ENCODE results near the gene ANKS1A.

The ANKS1A gene

DNA sequence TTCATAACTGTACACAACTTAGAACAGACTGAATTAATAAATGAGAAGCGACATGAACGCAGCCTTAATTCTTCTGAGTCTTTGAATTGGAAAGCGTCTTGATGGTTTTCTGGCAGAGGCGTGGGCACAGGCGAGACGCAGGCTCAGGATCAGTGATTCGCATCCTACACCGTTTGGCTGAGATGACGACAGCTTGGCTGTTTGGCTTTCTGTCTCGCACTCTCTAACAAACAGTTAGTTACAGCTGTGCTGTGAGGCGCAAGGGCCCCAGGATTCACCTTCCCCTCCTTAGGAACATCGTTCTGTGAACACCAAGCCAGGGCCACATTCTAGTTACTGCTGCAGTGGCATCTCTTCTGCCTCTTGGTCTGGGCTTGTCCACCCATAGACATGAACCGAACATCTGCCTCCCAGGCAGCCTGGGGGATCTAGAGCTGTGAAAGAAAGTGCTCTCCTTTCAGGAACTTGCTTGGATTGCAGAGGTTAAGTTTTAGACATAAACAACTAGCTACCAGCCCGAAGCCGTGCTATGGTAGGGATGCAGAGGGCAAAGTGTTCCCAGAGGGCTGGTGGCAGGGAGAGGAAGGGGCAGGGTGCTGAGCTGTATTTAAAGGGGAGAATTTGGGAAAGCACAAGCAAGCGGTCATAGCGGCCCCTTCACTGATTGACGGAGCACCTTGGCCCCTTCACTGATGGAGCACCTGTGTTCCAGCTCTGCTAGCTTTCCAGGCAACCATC lies 202.5 kb downstream of the ANKS1A start:
- Histone ChIP-seq H3K9ac (no peak overlapping the region), H3K27ac (peak overlapping the region; percentile 85), H3K4me1 (ENCODE audit: low read depth, poor library complexity, severe bottlenecking) (peaks cover 31% of the 10 kb centered on the region), H3K27me3 (ENCODE audit: insufficient read depth, low read depth) (no peaks in the 10 kb centered on the region), H3K36me3 (ENCODE audit: insufficient read depth) (no peaks in the 10 kb centered on the region), H2AFZ (ENCODE audit: low read depth) (no peak overlapping the region), H4K20me1 (ENCODE audit: insufficient read depth) (no peaks in the 10 kb centered on the region), H3K4me2 (peak overlapping the region; percentile 77), H3K4me3 (IDR thresholded peaks at IDR 0.05; ENCODE audit: insufficient read depth, low read depth, low read length) (no peak overlapping the region), H3K79me2 (ENCODE audit: insufficient read depth, low read depth) (no peaks in the 10 kb centered on the region)
- TF ChIP-seq, protein P1, sequence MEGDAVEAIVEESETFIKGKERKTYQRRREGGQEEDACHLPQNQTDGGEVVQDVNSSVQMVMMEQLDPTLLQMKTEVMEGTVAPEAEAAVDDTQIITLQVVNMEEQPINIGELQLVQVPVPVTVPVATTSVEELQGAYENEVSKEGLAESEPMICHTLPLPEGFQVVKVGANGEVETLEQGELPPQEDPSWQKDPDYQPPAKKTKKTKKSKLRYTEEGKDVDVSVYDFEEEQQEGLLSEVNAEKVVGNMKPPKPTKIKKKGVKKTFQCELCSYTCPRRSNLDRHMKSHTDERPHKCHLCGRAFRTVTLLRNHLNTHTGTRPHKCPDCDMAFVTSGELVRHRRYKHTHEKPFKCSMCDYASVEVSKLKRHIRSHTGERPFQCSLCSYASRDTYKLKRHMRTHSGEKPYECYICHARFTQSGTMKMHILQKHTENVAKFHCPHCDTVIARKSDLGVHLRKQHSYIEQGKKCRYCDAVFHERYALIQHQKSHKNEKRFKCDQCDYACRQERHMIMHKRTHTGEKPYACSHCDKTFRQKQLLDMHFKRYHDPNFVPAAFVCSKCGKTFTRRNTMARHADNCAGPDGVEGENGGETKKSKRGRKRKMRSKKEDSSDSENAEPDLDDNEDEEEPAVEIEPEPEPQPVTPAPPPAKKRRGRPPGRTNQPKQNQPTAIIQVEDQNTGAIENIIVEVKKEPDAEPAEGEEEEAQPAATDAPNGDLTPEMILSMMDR (conservative IDR thresholded peaks at IDR 0.05; ENCODE audit: low read depth, low read length) = no peak

DNA sequence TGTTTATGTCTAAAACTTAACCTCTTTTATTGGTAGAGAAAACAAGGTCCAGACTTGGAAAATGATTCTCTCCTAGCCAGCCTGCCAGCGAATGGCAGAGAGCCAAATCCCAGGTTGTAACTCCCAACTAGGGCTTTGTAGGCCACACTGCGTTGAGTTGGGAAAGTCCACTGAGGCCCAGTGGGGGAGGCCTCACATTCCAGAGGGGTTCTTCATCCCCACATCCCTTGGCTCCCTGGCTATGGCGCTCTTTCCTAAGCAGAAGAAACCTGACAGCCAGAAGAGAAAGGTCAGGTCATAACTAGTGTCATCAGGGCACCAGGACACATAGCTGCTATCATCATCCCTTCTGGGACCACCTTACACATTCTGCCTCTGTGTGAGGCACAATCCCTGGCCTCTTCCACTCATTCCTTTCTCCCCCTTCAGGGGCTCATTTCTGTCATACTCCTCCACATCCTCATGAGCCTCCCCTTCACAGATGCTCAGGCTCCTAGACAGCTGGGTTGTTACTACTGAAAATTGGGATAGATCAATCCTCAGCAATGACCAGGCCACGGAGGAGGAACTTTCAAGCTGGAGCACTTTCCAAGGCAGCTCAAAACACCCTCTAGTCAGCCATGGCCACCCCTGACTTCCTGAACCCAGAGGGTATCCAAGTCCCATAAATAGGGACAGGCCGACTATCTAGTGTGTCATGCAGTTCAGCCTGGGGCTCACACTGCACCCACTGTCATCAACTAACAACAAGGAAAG lies 203.5 kb downstream of the ANKS1A start:
- H3K27ac ChIP-seq = no peak overlapping the region
- no peaks in the 10 kb centered on the region for H3K36me3 ChIP-seq (ENCODE audit: insufficient read depth)
- H3K4me3 ChIP-seq (IDR thresholded peaks at IDR 0.05; ENCODE audit: insufficient read depth, low read depth, low read length) = no peak overlapping the region
- TF ChIP-seq, protein P1 (conservative IDR thresholded peaks at IDR 0.05; ENCODE audit: low read depth, low read length) = no peak
- H4K20me1 ChIP-seq (ENCODE audit: insufficient read depth) = no peaks in the 10 kb centered on the region
- H3K79me2 ChIP-seq (ENCODE audit: insufficient read depth, low read depth) = no peaks in the 10 kb centered on the region
- H3K27me3 ChIP-seq (ENCODE audit: insufficient read depth, low read depth) = no peaks in the 10 kb centered on the region
- no peak overlapping the region for H2AFZ ChIP-seq (ENCODE audit: low read depth)
- H3K4me2 ChIP-seq = no peak overlapping the region
- no peak overlapping the region for H3K9ac ChIP-seq
- peaks cover 31% of the 10 kb centered on the region for H3K4me1 ChIP-seq (ENCODE audit: low read depth, poor library complexity, severe bottlenecking)

DNA sequence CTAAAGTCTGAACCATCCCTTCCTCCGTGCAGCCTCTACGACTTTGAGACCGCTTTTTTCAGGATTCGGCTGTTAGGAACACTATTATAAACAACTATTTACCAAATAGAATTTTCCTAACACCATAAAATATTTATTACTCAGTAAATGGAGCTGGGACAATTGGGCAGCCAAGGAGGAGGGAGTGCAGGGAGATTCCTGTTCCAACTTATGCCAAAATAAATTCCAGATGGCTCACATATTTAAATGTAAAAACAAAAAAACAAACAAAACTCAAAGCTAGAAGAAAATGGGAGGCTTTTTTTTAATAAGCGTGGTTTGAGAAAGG lies 204.0 kb downstream of the ANKS1A start:
- no peak overlapping the region for H3K9ac ChIP-seq
- no peaks in the 10 kb centered on the region for H3K79me2 ChIP-seq (ENCODE audit: insufficient read depth, low read depth)
- H3K4me3 ChIP-seq (IDR thresholded peaks at IDR 0.05; ENCODE audit: insufficient read depth, low read depth, low read length) = no peak overlapping the region
- no peak overlapping the region for H3K4me2 ChIP-seq
- H3K4me1 ChIP-seq (ENCODE audit: low read depth, poor library complexity, severe bottlenecking) = peaks cover 31% of the 10 kb centered on the region
- H4K20me1 ChIP-seq (ENCODE audit: insufficient read depth) = no peaks in the 10 kb centered on the region
- no peaks in the 10 kb centered on the region for H3K27me3 ChIP-seq (ENCODE audit: insufficient read depth, low read depth)
- TF ChIP-seq, protein P1 (conservative IDR thresholded peaks at IDR 0.05; ENCODE audit: low read depth, low read length) = no peak
- H3K36me3 ChIP-seq (ENCODE audit: insufficient read depth) = no peaks in the 10 kb centered on the region
- no peak overlapping the region for H3K27ac ChIP-seq
- H2AFZ ChIP-seq (ENCODE audit: low read depth) = no peak overlapping the region

DNA sequence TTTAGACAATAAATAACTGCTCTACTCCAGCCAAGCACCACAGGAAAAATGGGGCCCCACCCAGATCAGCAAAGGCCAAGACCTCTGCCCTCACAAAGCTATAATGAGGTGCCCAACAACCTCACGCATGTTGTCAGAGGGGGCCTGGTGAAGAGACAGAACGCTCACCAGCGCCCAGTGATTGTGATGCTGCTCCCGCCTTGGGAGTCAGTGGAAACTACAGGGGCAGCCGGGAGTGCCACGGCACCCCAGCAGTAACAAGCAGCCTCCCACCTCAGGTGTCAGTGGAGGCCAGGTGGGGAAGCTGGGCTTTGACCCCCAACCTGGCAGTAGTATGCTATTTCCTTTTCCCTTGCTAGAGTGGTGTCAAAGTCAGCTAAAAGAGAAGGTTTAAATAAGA lies 204.7 kb downstream of the ANKS1A start:
- Histone ChIP-seq H4K20me1 (ENCODE audit: insufficient read depth) (no peaks in the 10 kb centered on the region), H3K27me3 (ENCODE audit: insufficient read depth, low read depth) (no peaks in the 10 kb centered on the region), H3K4me2 (no peak overlapping the region), H3K9ac (no peak overlapping the region), H3K4me1 (ENCODE audit: low read depth, poor library complexity, severe bottlenecking) (peaks cover 28% of the 10 kb centered on the region), H3K79me2 (ENCODE audit: insufficient read depth, low read depth) (no peaks in the 10 kb centered on the region), H3K27ac (no peak overlapping the region), H3K36me3 (ENCODE audit: insufficient read depth) (no peaks in the 10 kb centered on the region), H2AFZ (ENCODE audit: low read depth) (no peak overlapping the region), H3K4me3 (IDR thresholded peaks at IDR 0.05; ENCODE audit: insufficient read depth, low read depth, low read length) (no peak overlapping the region)
- TF ChIP-seq, protein P1 (conservative IDR thresholded peaks at IDR 0.05; ENCODE audit: low read depth, low read length) = no peak

All from KMS-11 (cell line).